ENCODE measurements around the gene CSRNP3.

Gene CSRNP3

GRCh38 chr2:165440367-165440766 lies 29.1 kb upstream of the CSRNP3 start (continued):
- no peak for TF ChIP-seq PRDM2 (tag by site-specific recombination; IDR thresholded peaks at IDR 0.05; ENCODE audit: borderline replicate concordance)
- no peak for TF ChIP-seq ZNF513 (tag by site-specific recombination; IDR thresholded peaks at IDR 0.05)
- TF ChIP-seq GLIS2 (tag by site-specific recombination; IDR thresholded peaks at IDR 0.05), result no peak

DNA sequence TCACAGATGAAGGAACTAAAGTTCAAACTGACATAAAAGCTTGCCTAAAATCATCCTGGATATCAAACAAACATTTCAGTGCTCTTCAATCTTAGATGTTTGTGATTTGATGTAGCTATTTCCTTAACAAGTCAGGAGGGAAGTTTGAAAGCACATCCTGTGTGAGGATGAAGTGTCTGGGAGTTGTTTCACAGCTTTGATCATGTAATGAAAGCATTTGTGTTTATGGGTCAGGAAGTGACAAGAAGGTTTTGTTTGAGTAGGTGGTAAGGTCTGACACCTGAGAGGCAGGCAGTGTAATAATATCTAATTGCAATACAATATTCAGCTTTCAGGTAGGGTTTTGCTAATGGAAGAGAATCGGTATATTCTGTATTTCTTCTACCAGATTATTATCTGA lies 26.0 kb upstream of the CSRNP3 start:
- POLR2A ChIA-PET, result no interaction called here
- no peak overlapping the region for H3K27ac ChIP-seq (ENCODE audit: extremely low read depth, low read depth, low read length)
- no peaks in the 10 kb centered on the region for H3K4me1 ChIP-seq (ENCODE audit: control insufficient read depth, insufficient read depth, low read length)
- TF ChIP-seq, protein P1, sequence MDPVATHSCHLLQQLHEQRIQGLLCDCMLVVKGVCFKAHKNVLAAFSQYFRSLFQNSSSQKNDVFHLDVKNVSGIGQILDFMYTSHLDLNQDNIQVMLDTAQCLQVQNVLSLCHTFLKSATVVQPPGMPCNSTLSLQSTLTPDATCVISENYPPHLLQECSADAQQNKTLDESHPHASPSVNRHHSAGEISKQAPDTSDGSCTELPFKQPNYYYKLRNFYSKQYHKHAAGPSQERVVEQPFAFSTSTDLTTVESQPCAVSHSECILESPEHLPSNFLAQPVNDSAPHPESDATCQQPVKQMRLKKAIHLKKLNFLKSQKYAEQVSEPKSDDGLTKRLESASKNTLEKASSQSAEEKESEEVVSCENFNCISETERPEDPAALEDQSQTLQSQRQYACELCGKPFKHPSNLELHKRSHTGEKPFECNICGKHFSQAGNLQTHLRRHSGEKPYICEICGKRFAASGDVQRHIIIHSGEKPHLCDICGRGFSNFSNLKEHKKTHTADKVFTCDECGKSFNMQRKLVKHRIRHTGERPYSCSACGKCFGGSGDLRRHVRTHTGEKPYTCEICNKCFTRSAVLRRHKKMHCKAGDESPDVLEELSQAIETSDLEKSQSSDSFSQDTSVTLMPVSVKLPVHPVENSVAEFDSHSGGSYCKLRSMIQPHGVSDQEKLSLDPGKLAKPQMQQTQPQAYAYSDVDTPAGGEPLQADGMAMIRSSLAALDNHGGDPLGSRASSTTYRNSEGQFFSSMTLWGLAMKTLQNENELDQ (tag by site-specific recombination; IDR thresholded peaks at IDR 0.05; ENCODE audit: low read depth), result no peak
- TF ChIP-seq GLI2 (tag by site-specific recombination; IDR thresholded peaks at IDR 0.05; ENCODE audit: borderline replicate concordance, low read depth) (no peak), ZNF560 (tag by site-specific recombination; IDR thresholded peaks at IDR 0.05; ENCODE audit: borderline replicate concordance) (no peak), GLIS2 (tag by site-specific recombination; IDR thresholded peaks at IDR 0.05) (no peak), ZNF513 (tag by site-specific recombination; IDR thresholded peaks at IDR 0.05) (no peak), TSHZ1 (tag by site-specific recombination; IDR thresholded peaks at IDR 0.05; ENCODE audit: borderline replicate concordance) (no peak), ZNF221 (tag by site-specific recombination; IDR thresholded peaks at IDR 0.05; ENCODE audit: borderline replicate concordance) (no peak), IKZF3 (tag by site-specific recombination; IDR thresholded peaks at IDR 0.05) (no peak), ZNF544 (tag by site-specific recombination; IDR thresholded peaks at IDR 0.05) (no peak), ZNF398 (tag by site-specific recombination; IDR thresholded peaks at IDR 0.05) (no peak), ZNF449 (tag by site-specific recombination; IDR thresholded peaks at IDR 0.05) (no peak)
- TF ChIP-seq, protein P2, sequence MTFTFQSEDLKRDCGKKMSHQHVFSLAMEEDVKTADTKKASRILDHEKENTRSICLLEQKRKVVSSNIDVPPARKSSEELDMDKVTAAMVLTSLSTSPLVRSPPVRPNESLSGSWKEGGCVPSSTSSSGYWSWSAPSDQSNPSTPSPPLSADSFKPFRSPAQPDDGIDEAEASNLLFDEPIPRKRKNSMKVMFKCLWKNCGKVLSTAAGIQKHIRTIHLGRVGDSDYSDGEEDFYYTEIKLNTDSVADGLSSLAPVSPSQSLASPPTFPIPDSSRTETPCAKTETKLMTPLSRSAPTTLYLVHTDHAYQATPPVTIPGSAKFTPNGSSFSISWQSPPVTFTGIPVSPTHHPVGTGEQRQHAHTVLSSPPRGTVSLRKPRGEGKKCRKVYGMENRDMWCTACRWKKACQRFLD (tag by site-specific recombination; IDR thresholded peaks at IDR 0.05), result no peak
- no peak overlapping the region for H3K4me3 ChIP-seq (ENCODE audit: low read depth, low read length)
- CTCF ChIA-PET, result no interaction called here
- no peaks in the 10 kb centered on the region for H3K36me3 ChIP-seq (ENCODE audit: control insufficient read depth in 2 of 2, insufficient read depth in 1 of 2, low read length in 2 of 2)
- H3K9me3 ChIP-seq (ENCODE audit: control insufficient read depth, insufficient read depth, low read depth, low read length), result no peaks in the 10 kb centered on the region
